ENCODE data around the gene SMIM12. TPM values are rescaled to one million over a fixed set of nuclear protein-coding genes. Genes with fewer than 3 reads are reported as not detected.

Gene SMIM12
- total RNA-seq, 1 donor from 2014 or later, result 24.6 TPM

- no peak for DNase-seq (ENCODE audit: low spot score in 2 of 2, unreplicated experiment in 2 of 2)
- H3K9me3 Mint-ChIP-seq, result no peaks in the 10 kb centered on the region
- H3K27ac Mint-ChIP-seq, result no peak overlapping the region
- no peaks in the 10 kb centered on the region for H3K4me1 Mint-ChIP-seq
- TF ChIP-seq, protein P1, sequence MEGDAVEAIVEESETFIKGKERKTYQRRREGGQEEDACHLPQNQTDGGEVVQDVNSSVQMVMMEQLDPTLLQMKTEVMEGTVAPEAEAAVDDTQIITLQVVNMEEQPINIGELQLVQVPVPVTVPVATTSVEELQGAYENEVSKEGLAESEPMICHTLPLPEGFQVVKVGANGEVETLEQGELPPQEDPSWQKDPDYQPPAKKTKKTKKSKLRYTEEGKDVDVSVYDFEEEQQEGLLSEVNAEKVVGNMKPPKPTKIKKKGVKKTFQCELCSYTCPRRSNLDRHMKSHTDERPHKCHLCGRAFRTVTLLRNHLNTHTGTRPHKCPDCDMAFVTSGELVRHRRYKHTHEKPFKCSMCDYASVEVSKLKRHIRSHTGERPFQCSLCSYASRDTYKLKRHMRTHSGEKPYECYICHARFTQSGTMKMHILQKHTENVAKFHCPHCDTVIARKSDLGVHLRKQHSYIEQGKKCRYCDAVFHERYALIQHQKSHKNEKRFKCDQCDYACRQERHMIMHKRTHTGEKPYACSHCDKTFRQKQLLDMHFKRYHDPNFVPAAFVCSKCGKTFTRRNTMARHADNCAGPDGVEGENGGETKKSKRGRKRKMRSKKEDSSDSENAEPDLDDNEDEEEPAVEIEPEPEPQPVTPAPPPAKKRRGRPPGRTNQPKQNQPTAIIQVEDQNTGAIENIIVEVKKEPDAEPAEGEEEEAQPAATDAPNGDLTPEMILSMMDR (IDR thresholded peaks at IDR 0.05; ENCODE audit: unreplicated experiment), result no peak
- H3K4me3 Mint-ChIP-seq, result no peak overlapping the region
- peaks cover 94% of the 10 kb centered on the region for H3K27me3 Mint-ChIP-seq (ENCODE audit: low read depth)
- no peaks in the 10 kb centered on the region for H3K36me3 Mint-ChIP-seq
These were observed 14.9 kb upstream of the SMIM12 start for GRCh38 chr1:34874296-34874952.

DNA sequence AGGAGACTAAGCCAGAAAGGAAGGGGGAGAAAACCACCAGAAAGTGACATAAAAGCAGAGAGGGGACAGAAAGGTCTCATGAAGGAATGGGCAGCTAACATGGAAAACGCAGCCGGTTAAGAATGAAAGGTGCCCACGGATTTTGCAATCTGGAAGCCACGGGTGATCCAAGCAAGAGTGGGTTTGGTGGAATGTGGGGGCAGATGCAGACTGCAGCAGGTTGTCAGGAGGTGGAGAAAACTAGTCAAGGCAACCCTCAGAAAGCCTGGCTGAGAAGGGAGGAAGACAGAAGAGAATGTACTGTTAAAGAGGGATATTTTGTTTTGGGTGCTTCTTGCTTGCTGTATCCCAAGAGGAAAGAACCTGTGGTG, 12.6 kb upstream of the SMIM12 start:
- Mint-ChIP-seq H3K27me3 (ENCODE audit: low read depth) (peaks cover 86% of the 10 kb centered on the region), H3K4me3 (no peak overlapping the region), H3K4me1 (no peaks in the 10 kb centered on the region), H3K36me3 (no peaks in the 10 kb centered on the region), H3K27ac (no peak overlapping the region), H3K9me3 (no peaks in the 10 kb centered on the region)
- TF ChIP-seq, protein P1 (IDR thresholded peaks at IDR 0.05; ENCODE audit: unreplicated experiment), result no peak
- DNase-seq (ENCODE audit: low spot score in 2 of 2, unreplicated experiment in 2 of 2), result no peak

- H3K4me3 Mint-ChIP-seq, result no peak overlapping the region
- no peak for DNase-seq (ENCODE audit: low spot score in 2 of 2, unreplicated experiment in 2 of 2)
- H3K4me1 Mint-ChIP-seq, result no peaks in the 10 kb centered on the region
- no peak overlapping the region for H3K27ac Mint-ChIP-seq
- no peaks in the 10 kb centered on the region for H3K9me3 Mint-ChIP-seq
- no peaks in the 10 kb centered on the region for H3K36me3 Mint-ChIP-seq
- H3K27me3 Mint-ChIP-seq (ENCODE audit: low read depth), result peaks cover 80% of the 10 kb centered on the region
- TF ChIP-seq, protein P1 (IDR thresholded peaks at IDR 0.05; ENCODE audit: unreplicated experiment), result no peak
These were observed 12.0 kb upstream of the SMIM12 start for GRCh38 chr1:34871443-34872132.

DNA sequence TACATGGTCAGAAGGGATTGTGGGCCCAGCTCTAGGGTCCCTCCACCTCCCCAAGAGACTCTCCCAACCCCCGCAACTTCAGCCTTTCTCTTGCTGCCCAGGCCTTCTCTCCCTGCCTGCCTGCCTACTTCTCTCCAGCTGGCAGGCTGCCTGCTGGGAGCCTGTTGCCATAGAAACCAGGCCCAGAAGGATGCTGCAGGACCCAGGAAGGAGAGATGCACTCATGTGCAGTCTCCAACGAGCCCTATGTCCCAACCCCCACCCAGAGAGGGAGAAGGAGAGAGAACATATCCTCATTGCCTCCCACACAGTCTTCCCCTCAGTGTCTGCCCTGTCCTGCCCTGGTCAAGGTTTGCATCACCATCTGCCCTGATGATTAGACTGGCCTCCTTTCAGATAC, 10.8 kb upstream of the SMIM12 start:
- no peak for DNase-seq (ENCODE audit: low spot score in 2 of 2, unreplicated experiment in 2 of 2)
- H3K36me3 Mint-ChIP-seq, result no peaks in the 10 kb centered on the region
- no peak overlapping the region for H3K27ac Mint-ChIP-seq
- TF ChIP-seq, protein P1 (IDR thresholded peaks at IDR 0.05; ENCODE audit: unreplicated experiment), result no peak
- H3K27me3 Mint-ChIP-seq (ENCODE audit: low read depth), result peaks cover 69% of the 10 kb centered on the region
- no peaks in the 10 kb centered on the region for H3K9me3 Mint-ChIP-seq
- no peak overlapping the region for H3K4me3 Mint-ChIP-seq
- H3K4me1 Mint-ChIP-seq, result no peaks in the 10 kb centered on the region

DNA sequence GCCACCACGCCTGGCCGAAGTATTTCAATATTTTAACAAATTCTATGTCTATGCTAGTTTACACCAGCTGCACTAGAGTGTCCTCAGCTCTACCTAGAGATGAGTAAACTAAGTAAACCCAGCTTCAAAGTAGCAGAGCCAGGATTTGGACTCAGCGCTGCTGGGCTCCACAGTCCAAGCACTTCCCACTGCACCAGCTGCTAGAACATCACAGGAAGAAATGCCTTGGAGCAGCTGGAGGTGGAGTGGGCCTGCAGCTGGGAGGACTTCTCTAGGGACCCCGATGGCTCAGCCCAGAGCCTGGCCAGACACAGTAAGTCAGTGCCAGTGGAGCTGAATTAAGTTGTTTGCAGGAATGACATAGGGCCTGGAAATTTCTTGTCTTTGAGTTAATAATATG, 10.2 kb upstream of the SMIM12 start:
- TF ChIP-seq, protein P1 (IDR thresholded peaks at IDR 0.05; ENCODE audit: unreplicated experiment), result no peak
- Mint-ChIP-seq H3K27ac (no peak overlapping the region), H3K4me1 (no peaks in the 10 kb centered on the region), H3K36me3 (no peaks in the 10 kb centered on the region), H3K9me3 (no peaks in the 10 kb centered on the region), H3K4me3 (no peak overlapping the region), H3K27me3 (ENCODE audit: low read depth) (peaks cover 64% of the 10 kb centered on the region)
- DNase-seq (ENCODE audit: low spot score in 2 of 2, unreplicated experiment in 2 of 2), result no peak
